ENCODE results near the gene MED29.

MED29 gene

GRCh38 chr19:39430675-39431593 is 39.8 kb downstream of the MED29 start:
- DNase-seq (ENCODE audit: low read depth), result peak; percentile 96

GRCh38 chr19:39432677-39433025 is 41.5 kb downstream of the MED29 start:
- no peak for DNase-seq (ENCODE audit: low read depth)

DNA sequence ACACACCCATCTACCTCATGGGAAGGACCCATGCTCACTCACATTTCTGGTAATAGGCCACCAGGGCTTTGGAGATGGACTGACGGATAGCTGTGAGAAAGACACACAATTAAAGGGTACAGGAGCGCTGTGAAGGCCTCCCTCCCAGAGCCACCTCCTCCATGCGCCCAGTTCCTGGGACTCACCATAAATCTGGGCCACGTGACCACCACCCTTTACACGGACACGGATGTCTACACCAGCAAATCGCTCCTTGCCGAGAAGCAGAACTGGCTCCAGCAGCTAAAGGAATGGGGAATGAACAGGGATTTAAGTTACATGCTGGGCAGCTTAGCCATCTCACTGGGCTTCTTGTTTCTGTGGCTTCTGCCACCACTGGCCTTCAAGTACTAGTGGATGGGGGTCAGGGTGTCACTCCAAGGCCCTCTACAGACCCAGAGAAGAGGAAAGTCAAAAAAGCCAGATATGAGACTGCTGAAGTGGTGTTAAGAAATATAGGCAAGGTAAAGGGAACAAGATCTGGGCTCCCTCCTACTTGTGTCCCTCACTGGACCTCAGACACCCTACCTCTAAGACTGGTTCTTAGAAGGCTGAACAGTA is 42.4 kb downstream of the MED29 start:
- no peak for DNase-seq (ENCODE audit: low read depth)

DNA sequence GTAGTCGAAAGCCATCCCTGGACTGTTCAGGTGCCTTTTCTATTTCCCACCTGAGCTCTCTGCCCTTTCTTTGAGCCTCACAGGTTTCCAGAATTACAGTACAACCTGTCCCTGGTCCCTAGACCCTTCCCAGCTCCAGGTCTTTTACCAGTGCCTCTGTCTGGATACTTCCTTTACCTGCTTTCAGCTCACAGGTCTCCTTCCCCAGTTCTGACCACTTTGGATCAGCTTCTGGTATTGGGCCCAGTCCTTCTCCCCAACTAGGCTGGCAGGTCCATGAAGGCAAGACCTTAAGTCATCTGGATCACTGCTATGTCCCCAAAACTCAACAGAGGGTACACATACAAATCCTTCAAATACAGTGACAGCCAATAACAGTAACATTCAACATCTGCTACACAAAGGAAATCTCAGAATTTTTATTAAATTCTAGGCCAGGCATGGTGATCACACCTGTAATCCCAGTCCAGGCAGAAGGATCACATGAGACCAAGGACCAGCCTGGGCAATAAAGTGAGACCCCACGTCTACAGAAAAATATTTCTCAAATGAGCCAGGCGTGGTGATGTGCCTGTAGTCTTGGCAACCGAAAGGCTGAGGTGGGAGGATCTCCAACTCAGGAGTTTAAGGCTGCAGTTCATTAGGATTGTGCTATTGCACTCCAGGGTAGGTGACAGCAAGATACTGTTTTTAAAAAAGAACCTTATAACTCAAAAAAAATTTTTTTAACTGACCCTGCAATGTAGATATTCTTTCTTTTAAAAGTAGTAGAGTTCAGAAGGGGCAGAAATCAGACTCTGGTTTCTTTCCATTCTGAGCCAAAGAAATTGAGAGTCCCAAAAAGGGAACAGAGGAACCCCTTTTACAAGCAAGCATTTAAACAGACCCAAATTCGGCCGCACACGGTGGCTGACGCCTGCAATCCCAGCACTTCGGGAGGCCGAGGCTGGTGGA is 43.2 kb downstream of the MED29 start:
- no peak for DNase-seq (ENCODE audit: low read depth)

GRCh38 chr19:39435499-39436349 is 44.5 kb downstream of the MED29 start, which contains the start of gene RPS16:
TSS of gene RPS16 (minus strand) at chr19:39435949. CDS start at chr19:39435895, 54 bp downstream.
- peak; percentile 94 for DNase-seq (ENCODE audit: low read depth)

DNA sequence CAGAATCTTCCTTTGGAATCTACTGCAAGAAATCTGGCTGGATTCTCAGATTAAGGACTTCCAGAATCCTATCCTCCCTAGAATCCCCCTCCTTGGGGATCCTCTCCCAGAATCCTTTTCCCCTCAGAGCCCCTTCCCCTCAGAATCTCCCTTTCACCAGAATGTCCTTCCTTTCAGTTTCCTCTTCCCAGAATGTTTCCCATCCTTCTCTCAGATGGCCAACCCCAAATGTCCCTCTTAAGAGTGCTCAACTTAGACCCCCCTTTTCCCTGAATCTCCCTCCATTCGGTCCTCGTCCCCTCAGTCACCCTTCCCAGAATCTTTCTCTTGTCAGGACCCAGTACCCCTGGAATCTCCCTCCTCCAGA is 45.2 kb downstream of the MED29 start:
- no peak for DNase-seq (ENCODE audit: low read depth)

DNA sequence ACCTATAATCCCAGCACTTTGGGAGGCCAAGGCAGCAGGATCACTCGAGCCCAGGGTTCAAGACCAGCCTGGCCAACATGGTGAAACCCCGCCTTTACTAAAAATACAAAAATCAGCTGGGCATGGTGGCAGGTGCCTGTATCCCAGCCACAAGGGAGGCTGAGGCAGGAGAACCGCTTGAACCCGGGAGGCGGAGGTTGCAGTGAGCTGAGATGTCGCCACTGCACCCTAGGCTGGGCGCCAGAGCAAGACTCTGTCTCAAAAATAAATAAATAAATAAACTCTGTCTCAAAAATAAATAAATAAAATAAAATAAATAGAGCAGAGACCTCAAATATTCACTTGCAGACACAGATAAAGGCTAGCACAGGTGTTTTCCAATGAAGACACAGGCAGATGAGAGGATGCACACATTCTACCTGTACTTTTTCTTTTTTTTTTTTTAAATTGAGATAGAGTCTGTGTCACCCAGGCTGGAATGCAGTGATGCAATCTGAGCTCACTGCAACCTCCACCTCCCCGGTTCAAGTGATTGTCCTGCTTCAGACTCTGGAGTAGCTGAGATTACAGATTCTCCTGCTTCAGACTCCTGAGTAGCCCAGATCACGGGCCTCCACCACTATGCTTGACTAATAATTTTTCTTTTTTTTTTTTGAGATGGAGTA is 47.2 kb downstream of the MED29 start:
- peak; percentile 73 for DNase-seq (ENCODE audit: low read depth)

DNA sequence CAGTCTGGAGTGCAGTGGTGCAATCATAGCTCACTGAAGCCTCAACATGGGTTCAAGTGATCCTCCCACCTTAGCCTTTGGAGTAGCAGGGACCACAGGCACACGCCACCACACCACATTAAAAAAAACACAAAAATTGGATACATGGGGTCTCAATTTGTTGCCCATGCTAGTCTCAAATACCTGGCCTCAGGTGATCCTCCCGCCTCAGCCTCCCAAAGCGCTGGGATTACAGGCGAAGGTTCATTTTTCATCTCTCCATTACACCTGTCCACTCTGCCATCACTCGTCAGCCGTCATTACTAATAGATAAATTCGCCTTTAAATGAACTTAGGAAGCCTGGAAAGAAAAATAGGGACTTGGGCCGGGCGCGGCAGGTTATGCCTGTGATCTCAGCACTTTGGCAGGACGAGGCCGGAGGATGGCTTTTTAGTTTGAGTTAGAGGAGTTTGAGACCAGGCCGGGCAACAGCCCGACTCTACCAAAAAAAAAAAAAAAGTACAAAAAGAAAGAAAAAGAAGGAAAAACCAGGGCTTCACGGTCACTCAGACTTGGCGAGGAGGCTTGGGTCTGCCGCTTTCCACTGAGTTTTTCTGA is 53.5 kb downstream of the MED29 start:
- no peak for DNase-seq (ENCODE audit: low read depth)

DNA sequence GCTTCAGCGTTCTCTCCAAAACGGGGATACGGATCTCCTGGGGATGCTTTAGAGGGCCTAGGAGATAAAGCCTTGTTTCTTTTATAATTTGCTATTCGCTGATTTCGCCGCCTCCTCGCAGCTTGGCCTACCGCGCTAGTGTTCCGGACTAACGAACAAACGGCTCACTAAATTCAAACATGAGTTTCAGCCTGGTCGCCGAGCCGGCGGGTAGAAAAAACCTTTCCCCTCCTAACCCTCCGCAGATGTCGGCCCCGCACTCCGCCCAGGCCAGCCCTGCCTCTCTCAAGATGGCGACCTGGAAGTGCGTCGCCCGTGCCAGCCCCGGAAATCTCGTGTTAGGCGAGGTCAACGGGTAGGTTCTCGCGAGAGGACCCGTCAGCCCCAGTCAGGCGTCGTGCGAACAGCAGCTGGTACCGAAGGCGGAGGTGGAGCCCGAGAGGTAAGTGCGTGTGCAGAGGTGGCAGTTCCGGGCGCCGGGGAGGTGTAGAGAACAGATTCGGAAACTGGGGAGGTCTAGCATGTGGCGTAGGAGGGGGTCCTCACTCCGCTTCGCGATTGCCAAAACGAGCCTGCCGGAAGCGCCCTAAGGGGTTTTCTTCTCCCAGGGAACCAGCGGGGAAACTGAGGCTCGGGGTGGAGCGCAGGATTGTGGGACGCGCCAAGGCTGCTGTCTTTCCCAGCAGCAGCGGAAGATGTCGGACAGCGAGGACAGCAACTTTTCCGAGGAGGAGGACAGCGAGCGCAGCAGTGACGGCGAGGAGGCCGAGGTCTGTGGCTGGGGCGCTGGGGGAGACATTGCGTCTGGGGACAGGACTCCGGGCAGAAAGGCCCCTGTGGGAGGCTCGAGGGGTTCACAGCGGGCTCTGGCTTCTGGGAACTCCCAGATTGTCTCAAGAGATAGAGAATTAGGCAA is 54.3 kb downstream of the MED29 start, which contains the start of gene SUPT5H:
Gene SUPT5H (plus strand): TSS at position 387 of the 916 bp plus-strand sequence. CDS start 309 bp downstream, at position 696.
- peak; percentile 97 for DNase-seq (ENCODE audit: low read depth)

- DNase-seq (ENCODE audit: low read depth), result no peak
These were observed 55.3 kb downstream of the MED29 start for GRCh38 chr19:39446365-39447084.

GRCh38 chr19:39448271-39448670 is 57.1 kb downstream of the MED29 start:
- DNase-seq (ENCODE audit: low read depth), result peak; percentile 34

DNA sequence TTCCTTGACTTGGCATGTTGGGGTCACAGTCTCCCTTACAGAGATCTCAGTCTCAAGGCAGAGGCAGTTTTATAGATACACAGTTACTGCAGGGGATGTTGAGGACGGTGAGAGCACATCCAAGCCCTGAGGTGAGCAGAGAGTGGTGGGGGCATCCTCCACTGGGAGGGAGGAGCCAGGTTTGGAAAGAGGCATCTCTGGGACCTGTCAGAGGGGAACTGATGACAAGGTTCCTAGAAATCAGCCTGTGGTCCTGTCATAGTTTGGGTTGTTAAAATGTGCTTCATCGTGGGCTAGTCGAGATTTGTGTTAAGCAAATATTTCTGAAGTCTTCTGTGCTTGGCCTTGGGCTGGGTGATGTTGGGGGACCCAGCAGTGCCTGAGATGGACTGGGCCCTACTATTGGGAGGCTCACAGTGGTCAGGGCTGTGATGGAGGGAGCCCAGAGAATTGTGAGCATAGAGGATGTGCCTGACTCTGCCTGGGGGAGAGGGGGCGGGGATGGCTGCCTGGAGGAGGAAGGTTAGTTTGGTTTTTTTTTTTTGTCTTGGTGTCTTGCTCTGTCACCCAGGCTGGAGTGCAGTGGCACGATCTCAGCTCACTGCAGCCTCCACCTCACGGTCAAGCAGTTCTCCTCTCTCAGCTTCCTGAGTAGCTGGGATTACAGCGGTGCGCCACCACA is 58.1 kb downstream of the MED29 start:
- DNase-seq (ENCODE audit: low read depth), result no peak
